Measurements from ENCODE around the gene PHKG1.
"Not testable (repeated sequence)": the region's sequence is repeated elsewhere in the genome, so short reads cannot be mapped to it uniquely, and the experiment has no call there.

PHKG1 gene

DNA sequence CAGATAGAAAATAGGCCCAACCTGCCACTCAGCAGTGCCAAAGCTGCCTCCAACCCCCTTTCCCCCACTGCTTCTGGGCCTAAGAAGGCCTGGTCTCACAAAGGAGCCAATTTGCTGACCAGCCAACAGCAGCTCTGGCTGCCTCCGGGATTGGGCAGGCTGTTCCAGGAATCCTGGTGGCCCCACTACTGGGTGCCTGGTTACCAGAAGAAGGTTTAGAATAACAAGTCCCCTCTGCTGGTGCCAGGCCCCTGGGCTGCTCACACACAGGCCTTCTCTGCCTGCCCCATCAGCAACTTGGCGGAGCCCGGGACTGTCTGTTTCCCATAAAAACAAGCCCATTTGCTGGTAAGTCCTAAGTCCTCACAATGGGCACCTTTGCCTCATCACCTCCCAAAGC, 1.2 kb downstream of the PHKG1 start:
- in situ Hi-C loops (cut with HindIII; ENCODE audit: low pct_ligation_motif_present, low pct_unique_long_range_greater_than_20kb, low sequenced_read_pairs), result no loop called here
- DNase-seq, result no peak

GRCh38 chr7:56087445-56087844, 5.3 kb downstream of the PHKG1 start:
- in situ Hi-C loops (cut with HindIII; ENCODE audit: low pct_ligation_motif_present, low pct_unique_long_range_greater_than_20kb, low sequenced_read_pairs), result no loop called here
- DNase-seq, result no peak

GRCh38 chr7:56086761-56087160, 6.0 kb downstream of the PHKG1 start:
- in situ Hi-C loops (cut with HindIII; ENCODE audit: low pct_ligation_motif_present, low pct_unique_long_range_greater_than_20kb, low sequenced_read_pairs), result no loop called here
- no peak for DNase-seq

DNA sequence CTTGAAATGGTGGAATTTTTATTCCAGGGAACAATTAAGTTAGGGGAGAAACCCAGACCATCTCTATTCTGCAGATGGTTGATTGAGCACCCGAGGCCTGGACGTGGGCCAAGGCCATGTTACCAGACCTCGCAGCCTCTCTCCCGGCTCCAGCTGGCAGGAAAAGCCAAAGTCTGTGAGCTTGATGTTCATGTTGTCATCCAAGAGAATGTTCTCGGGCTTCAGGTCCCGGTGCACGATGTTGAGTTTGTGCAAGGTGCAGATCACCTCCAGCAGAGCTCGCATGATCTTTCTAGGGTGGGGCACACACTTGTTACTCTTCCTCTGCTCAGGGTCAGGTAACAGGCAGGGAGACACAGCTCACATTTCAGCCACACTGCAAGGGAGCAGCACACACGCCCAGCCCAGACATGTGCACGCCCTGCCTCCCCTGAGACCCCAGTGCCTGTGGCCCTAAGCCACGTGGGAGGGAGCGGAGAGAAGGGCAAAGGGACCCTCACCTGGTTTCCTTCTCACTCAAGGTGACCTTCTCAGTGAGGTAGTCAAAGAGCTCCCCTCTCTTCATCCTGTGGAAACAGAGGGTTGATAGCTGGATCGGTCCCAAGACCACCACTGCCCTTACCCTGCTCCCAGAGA, 9.5 kb downstream of the PHKG1 start:
- no peak for DNase-seq
- in situ Hi-C loops (cut with HindIII; ENCODE audit: low pct_ligation_motif_present, low pct_unique_long_range_greater_than_20kb, low sequenced_read_pairs), result no loop called here

DNA sequence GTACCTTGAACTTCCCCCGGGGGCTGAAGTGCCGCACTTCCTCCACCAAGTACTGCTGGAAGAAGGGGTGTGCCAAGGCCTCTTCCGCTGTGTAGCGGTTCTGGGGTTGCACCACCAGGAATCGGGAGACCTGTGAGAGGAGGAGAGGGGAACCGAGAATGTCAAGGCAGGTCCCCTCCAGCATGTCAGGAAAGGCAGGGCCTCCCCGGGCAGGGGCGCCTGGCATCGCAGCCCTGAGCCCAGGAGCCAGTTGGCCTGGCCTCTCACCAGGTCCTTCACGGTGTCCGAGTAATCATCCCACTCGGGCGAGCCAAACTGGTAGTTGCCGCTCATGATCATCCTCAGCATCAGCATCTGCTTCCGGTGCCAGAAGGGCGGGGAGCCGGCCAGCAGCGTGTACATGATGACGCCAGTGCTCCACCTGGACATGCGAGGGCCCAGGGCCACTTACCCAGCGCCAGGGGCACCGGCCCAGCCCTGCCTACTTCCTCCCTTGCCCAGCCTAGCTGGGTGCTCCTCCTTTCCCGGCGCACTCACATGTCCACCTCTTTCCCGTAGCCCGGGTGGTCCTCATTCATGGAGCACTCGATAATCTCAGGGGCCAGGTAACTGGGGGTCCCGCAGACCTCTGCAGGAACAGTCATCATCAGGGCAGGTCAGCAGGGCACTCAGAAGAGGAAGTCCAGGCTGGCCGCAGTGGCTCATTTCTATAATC, 11.0 kb downstream of the PHKG1 start:
- DNase-seq, result no peak
- in situ Hi-C loops (cut with HindIII; ENCODE audit: low pct_ligation_motif_present, low pct_unique_long_range_greater_than_20kb, low sequenced_read_pairs), result no loop called here

DNA sequence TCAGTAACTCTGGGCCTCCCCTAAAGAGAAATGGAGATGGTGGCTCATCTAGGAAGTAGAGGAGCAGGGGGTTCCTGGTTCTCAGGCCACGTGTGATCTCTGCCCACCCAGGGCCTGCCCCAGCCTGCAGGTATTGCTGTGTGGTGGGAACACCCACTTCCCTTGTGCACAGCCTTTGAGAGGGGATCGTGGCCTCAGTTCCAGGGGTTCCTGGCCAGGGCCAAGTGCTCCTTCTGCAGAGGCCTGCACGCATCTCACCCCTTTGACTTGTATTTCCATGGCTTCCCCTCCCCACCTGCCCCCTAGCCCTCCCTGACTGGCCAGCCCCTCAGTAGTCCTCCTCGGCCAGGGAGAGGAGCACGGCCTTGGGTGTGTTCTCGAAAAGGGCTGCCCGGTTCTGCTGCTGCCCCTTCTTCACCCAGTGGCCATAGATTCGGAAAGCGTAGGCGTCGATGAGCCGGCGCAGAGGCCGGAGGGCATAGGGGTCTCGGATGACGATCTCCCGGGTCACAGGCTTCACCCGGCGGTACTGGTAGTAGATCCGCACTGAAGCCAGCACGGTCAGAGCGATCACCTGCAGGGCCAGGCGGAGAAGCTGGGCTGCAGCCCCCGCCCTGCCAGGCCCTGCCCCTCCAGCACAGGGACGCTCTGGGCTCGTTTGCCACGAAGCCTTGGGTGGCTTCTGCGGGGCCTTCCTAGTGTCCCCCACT, 11.9 kb downstream of the PHKG1 start:
- DNase-seq; in situ Hi-C loops (cut with HindIII; ENCODE audit: low pct_ligation_motif_present, low pct_unique_long_range_greater_than_20kb, low sequenced_read_pairs): not testable (repeated sequence)

- DNase-seq, result no peak
- in situ Hi-C loops (cut with HindIII; ENCODE audit: low pct_ligation_motif_present, low pct_unique_long_range_greater_than_20kb, low sequenced_read_pairs), result no loop called here
Measured at GRCh38 chr7:56079450-56080185, 13.1 kb downstream of the PHKG1 start.

DNA sequence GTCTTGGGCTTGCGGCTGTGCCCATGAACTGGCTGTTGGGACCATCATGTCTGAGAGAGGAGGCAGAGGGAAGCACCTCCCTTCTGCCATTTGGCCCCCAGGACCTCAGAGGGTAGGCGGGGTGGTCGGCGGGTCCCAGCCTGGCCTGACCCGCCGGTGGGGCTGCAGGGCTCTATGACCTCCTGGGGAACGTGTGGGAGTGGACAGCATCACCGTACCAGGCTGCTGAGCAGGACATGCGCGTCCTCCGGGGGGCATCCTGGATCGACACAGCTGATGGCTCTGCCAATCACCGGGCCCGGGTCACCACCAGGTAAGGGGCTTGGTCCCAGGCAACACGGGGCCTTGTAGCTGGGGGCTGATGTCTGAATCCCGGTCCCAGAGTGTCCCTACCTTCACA, 14.6 kb downstream of the PHKG1 start:
- no peak for DNase-seq
- in situ Hi-C loops (cut with HindIII; ENCODE audit: low pct_ligation_motif_present, low pct_unique_long_range_greater_than_20kb, low sequenced_read_pairs), result no loop called here

DNA sequence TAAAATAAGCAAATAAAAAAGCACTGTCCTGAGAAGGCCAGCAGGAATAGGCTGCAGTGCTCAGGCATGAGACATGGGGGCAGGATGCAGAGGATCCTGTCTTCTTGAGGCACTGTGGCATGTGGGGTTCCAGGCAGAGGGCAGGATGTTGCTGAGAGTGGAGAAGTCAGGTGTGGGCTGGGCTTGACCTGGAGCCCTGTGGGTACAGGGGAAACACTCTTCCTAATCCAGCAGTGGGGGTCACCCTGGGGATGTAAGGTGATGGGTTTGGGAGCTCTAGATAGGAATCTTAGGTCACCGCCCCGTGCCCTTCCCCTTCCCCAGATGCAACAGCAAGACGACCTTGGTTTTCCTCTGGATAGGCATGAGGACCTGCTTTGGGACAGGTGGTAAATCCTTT, 15.1 kb downstream of the PHKG1 start:
- in situ Hi-C loops (cut with HindIII; ENCODE audit: low pct_ligation_motif_present, low pct_unique_long_range_greater_than_20kb, low sequenced_read_pairs), result no loop called here
- no peak for DNase-seq

GRCh38 chr7:56074371-56074791, 18.4 kb downstream of the PHKG1 start:
- peak; percentile 92 for DNase-seq
- in situ Hi-C loops (cut with HindIII; ENCODE audit: low pct_ligation_motif_present, low pct_unique_long_range_greater_than_20kb, low sequenced_read_pairs), result no loop called here

DNA sequence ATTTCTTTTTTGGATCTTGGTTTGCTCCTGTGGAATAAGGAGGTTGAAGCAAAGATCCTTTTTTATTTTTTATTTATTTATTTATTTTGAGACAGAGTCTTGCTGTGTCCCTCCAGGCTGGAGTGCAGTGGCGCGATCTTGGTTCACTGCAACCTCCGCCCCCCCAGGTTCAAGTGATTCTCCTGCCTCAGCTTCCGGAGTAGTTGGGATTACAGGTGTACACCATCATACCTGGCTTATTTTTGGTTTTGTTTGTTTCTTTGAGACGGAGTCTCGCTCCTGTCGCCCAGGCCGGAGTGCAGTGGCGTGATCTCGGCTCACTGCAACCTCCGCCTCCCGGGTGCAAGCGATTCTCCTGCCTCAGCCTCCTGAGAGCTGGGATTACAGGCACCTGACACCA, 26.4 kb downstream of the PHKG1 start:
- DNase-seq; in situ Hi-C loops (cut with HindIII; ENCODE audit: low pct_ligation_motif_present, low pct_unique_long_range_greater_than_20kb, low sequenced_read_pairs): not testable (repeated sequence)

DNA sequence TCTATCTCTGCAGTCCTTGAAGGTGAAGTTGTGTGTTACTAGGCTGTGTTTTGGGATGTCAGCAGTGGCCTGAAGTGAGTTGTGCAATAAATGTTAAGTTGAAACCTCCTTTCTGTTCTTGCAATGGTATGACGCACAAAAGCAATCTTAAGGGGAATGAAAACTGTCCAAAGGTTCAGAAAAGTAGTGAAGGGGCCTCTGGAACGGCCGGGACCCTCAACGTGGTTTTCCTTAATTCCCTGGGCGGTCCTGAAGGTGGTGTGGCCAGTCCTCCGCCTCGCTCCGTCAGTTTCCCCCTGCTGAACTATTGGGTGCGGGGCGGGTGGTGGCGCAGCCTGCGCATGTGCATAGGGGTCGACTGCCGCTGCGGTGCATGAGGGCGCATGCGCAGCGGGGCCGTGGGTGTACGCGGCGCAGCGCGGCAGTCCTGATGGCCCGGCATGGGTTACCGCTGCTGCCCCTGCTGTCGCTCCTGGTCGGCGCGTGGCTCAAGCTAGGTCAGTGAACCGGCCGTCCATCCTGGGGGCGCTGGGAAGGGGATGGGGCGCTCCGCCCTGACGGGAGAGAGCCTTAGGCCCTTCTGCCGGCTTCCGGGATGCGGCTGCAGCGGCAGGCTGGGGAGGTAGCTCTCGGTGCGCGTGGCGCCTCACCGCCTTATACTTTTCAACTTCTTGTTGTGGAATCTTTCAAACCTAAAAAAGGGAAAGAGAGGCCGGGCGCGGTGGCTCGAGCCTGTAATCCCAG, 28.7 kb downstream of the PHKG1 start, which contains the start of gene SUMF2:
Gene SUMF2, plus strand, starts transcription at position 405 of the 744 bp plus-strand sequence. Its CDS starts 26 bp downstream, at position 431.
- in situ Hi-C loops (cut with HindIII; ENCODE audit: low pct_ligation_motif_present, low pct_unique_long_range_greater_than_20kb, low sequenced_read_pairs), result no loop called here
- peak; percentile 96 for DNase-seq

- no peak for DNase-seq
- in situ Hi-C loops (cut with HindIII; ENCODE audit: low pct_ligation_motif_present, low pct_unique_long_range_greater_than_20kb, low sequenced_read_pairs), result no loop called here
Measured at GRCh38 chr7:56063500-56063881, 29.3 kb downstream of the PHKG1 start.

GRCh38 chr7:56062382-56062781, 30.4 kb downstream of the PHKG1 start:
- DNase-seq, result peak; percentile 66
- in situ Hi-C loops (cut with HindIII; ENCODE audit: low pct_ligation_motif_present, low pct_unique_long_range_greater_than_20kb, low sequenced_read_pairs), result no loop called here

- in situ Hi-C loops (cut with HindIII; ENCODE audit: low pct_ligation_motif_present, low pct_unique_long_range_greater_than_20kb, low sequenced_read_pairs), result no loop called here
- DNase-seq, result no peak
Measured at GRCh38 chr7:56053993-56054392, 38.8 kb downstream of the PHKG1 start.

GRCh38 chr7:56053379-56053778, 39.4 kb downstream of the PHKG1 start:
- in situ Hi-C loops (cut with HindIII; ENCODE audit: low pct_ligation_motif_present, low pct_unique_long_range_greater_than_20kb, low sequenced_read_pairs), result no loop called here
- DNase-seq, result no peak

GRCh38 chr7:56051339-56052191, 41.2 kb downstream of the PHKG1 start, which contains the start of the genes CCT6A and PSPH:
Gene CCT6A (plus strand): TSS chr7:56051765. CDS start chr7:56051849, 84 bp downstream.
Gene PSPH (minus strand): TSS chr7:56051444. CDS start chr7:56021212, 30,232 bp downstream.
- DNase-seq, result peak; percentile 100
- in situ Hi-C loops (cut with HindIII; ENCODE audit: low pct_ligation_motif_present, low pct_unique_long_range_greater_than_20kb, low sequenced_read_pairs), result no loop called here
